GM19193 (cell line): ENCODE data around the gene ARL3.

Experiments
- POLR2A ChIP-seq: IDR thresholded peaks from 4 replicates; pipeline ENCODE4 v1.6.1; 2011; ENCODE audit not compliant: insufficient read depth, insufficient read length; ENCODE audit errors: extremely low read depth

The ARL3 gene

GRCh38 chr10:102652170-102652916, 61.9 kb downstream of the ARL3 start:
- TF ChIP-seq POLR2A, result peak; percentile 30

- peak; percentile 13 for TF ChIP-seq POLR2A
Observed at GRCh38 chr10:102651455-102652169, 62.6 kb downstream of the ARL3 start.

- TF ChIP-seq POLR2A, result no peak
Observed at GRCh38 chr10:102650655-102651454, 63.3 kb downstream of the ARL3 start.

GRCh38 chr10:102649797-102650654, 64.2 kb downstream of the ARL3 start:
- TF ChIP-seq POLR2A, result no peak

GRCh38 chr10:102648889-102649796, 65.1 kb downstream of the ARL3 start:
- no peak for TF ChIP-seq POLR2A

GRCh38 chr10:102648269-102648888, 65.8 kb downstream of the ARL3 start:
- TF ChIP-seq POLR2A, result no peak

GRCh38 chr10:102647443-102648268, 66.5 kb downstream of the ARL3 start:
- no peak for TF ChIP-seq POLR2A

GRCh38 chr10:102646610-102647442, 67.4 kb downstream of the ARL3 start:
- peak; percentile 13 for TF ChIP-seq POLR2A

GRCh38 chr10:102645741-102646609, 68.2 kb downstream of the ARL3 start:
- TF ChIP-seq POLR2A, result peak; percentile 78

GRCh38 chr10:102645388-102645740, 68.8 kb downstream of the ARL3 start:
- peak; percentile 24 for TF ChIP-seq POLR2A
